PC-9 (cell line): ENCODE measurements around the gene CRTAC1. TPM values are rescaled to one million over a fixed set of nuclear protein-coding genes. Genes with fewer than 3 reads are reported as not detected.
A peak's percentile ranks its signal among the peaks of the same experiment; 100 is the strongest.

Source experiments
- BruUV-seq: library from RNA; stranded (reverse); fragments of 400-500 nt; replicated peaks from 2 replicates; lab custom pipeline; 2021; lab: Mats Ljungman, UMichigan
- CTCF ChIA-PET: fragments of 300-600 bp; sonication (Branson Sonifier 250); formaldehyde crosslinking; loops from one replicate; lab custom pipeline; 2022; ENCODE audit warnings: antibody characterized with exemption; lab: Charles Lee
- POLR2A ChIA-PET: fragments of 300-600 bp; sonication (Branson Sonifier 250); formaldehyde crosslinking; loops from one replicate; lab custom pipeline; 2022; ENCODE audit warnings: antibody characterized with exemption; ENCODE audit not compliant: unreplicated experiment; lab: Charles Lee
- DNase-seq, 2 experiments: peaks; one replicate each; pipeline versions ENCODE4 v3.0.0 to v3.0.0-alpha.2; 2015 to 2022; ENCODE audit warnings: mixed read lengths in 1 of 2
- H2AFZ ChIP-seq: fragments of 200-600 bp; sonication (generic); 2 replicates; pipeline ENCODE4 v1.8.1; 2017; ENCODE audit warnings: antibody characterized with exemption
- H3F3A ChIP-seq: fragments of 200-600 bp; sonication (generic); 2 replicates; pipeline ENCODE4 v1.8.1; 2017; ENCODE audit warnings: antibody characterized with exemption, mild to moderate bottlenecking, low read depth; ENCODE audit not compliant: insufficient read depth
- H3K27ac ChIP-seq: fragments of 200-600 bp; sonication (generic); 2 replicates; pipeline ENCODE4 v1.6.1; 2016; ENCODE audit warnings: mixed run types
- H3K27me3 ChIP-seq: fragments of 200-600 bp; sonication (generic); 2 replicates; pipeline ENCODE4 v1.6.1; 2016; ENCODE audit warnings: low read depth, mixed run types; ENCODE audit not compliant: insufficient read depth
- H3K36me3 ChIP-seq: fragments of 200-600 bp; sonication (generic); 2 replicates; pipeline ENCODE4 v1.6.1; 2016; ENCODE audit warnings: low read depth, mixed run types
- H3K4me1 ChIP-seq: fragments of 200-600 bp; sonication (generic); replicated peaks from 2 replicates; pipeline ENCODE4 v1.6.1; 2016; ENCODE audit warnings: mixed run types; ENCODE audit not compliant: insufficient read depth
- H3K4me2 ChIP-seq: fragments of 200-600 bp; sonication (generic); 2 replicates; pipeline ENCODE4 v1.6.1; 2017; ENCODE audit warnings: mixed run types
- H3K4me3 ChIP-seq: fragments of 200-600 bp; sonication (generic); 2 replicates; pipeline ENCODE4 v1.6.1; 2016; ENCODE audit warnings: mixed run types
- H3K79me2 ChIP-seq: fragments of 200-600 bp; sonication (generic); 2 replicates; pipeline ENCODE4 v1.6.1; 2017; ENCODE audit warnings: low read depth, mixed run types
- H3K9me2 ChIP-seq: fragments of 200-600 bp; sonication (generic); 2 replicates; pipeline ENCODE4 v1.8.1; 2017; ENCODE audit warnings: mild to moderate bottlenecking; ENCODE audit not compliant: insufficient read depth
- H3K9me3 ChIP-seq: fragments of 200-600 bp; sonication (generic); 2 replicates; pipeline ENCODE4 v1.8.1; 2016; ENCODE audit warnings: low read depth; ENCODE audit not compliant: insufficient read depth
- H4K20me1 ChIP-seq: fragments of 200-600 bp; sonication (generic); 2 replicates; pipeline ENCODE4 v1.8.1; 2017; ENCODE audit not compliant: insufficient read depth
- EZH2 ChIP-seq: fragments of 200-600 bp; sonication (generic); IDR thresholded peaks from 2 replicates; pipeline ENCODE4 v1.8.0; 2017; ENCODE audit warnings: antibody characterized with exemption, low read depth
- intact Hi-C: fragments of 100-400 bp; cut with micrococcal nuclease; formaldehyde crosslinking; loops from one replicate; pipeline ENCODE4 v1.10.0; 2022; ENCODE audit not compliant: unreplicated experiment
- total RNA-seq: library from RNA; stranded (reverse); gene quantifications from 2 replicates; pipeline ENCODE4 v1.2.3, GENCODE V29; 2021
- TF ChIP-seq, protein P1 (sequence below): fragments of 200-600 bp; sonication (generic); conservative IDR thresholded peaks from 2 replicates; pipeline ENCODE4 v1.6.1; 2017; ENCODE audit warnings: mixed run types, antibody characterized with exemption, mild to moderate bottlenecking, moderate library complexity

Gene CRTAC1
- total RNA-seq, 1 experiment from 2014 or later: not detected

- ChIA-PET CTCF (interaction anchor here (0.6 kb wide), 1 partner anchor 56 kb away, joined by 3 read pairs; no protein-coding TSS in a partner anchor), POLR2A (interaction anchor here (0.5 to 0.7 kb wide), 2 partner anchors 201 to 1843 kb away, joined by 4 read pairs; partner anchors contain the start of gene AVPI1)
- H3K27ac ChIP-seq: peak overlapping the region; percentile 98
- peak overlapping the region; percentile 87 for H3K4me2 ChIP-seq
- TF ChIP-seq, protein P1, sequence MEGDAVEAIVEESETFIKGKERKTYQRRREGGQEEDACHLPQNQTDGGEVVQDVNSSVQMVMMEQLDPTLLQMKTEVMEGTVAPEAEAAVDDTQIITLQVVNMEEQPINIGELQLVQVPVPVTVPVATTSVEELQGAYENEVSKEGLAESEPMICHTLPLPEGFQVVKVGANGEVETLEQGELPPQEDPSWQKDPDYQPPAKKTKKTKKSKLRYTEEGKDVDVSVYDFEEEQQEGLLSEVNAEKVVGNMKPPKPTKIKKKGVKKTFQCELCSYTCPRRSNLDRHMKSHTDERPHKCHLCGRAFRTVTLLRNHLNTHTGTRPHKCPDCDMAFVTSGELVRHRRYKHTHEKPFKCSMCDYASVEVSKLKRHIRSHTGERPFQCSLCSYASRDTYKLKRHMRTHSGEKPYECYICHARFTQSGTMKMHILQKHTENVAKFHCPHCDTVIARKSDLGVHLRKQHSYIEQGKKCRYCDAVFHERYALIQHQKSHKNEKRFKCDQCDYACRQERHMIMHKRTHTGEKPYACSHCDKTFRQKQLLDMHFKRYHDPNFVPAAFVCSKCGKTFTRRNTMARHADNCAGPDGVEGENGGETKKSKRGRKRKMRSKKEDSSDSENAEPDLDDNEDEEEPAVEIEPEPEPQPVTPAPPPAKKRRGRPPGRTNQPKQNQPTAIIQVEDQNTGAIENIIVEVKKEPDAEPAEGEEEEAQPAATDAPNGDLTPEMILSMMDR: no peak
- no peak for TF ChIP-seq EZH2
- peaks cover 18% of the 10 kb centered on the region; the same call in 1 of the 2 replicates for H3F3A ChIP-seq
- BruUV-seq: no TSS peak
- no peak overlapping the region for H3K4me3 ChIP-seq
- H3K9me3 ChIP-seq: no peaks in the 10 kb centered on the region
- H2AFZ ChIP-seq: no peak overlapping the region
- H3K79me2 ChIP-seq: no peaks in the 10 kb centered on the region
- H3K9me2 ChIP-seq: no peaks in the 10 kb centered on the region
- H3K4me1 ChIP-seq: peaks cover 46% of the 10 kb centered on the region
- no peak for DNase-seq
- no peaks in the 10 kb centered on the region for H3K36me3 ChIP-seq
- H3K27me3 ChIP-seq: no peaks in the 10 kb centered on the region
- intact Hi-C loops: loop anchor here (10.0 kb wide), 2 partner anchors 203 to 377 kb away; partner anchors contain the start of genes AVPI1 and LOXL4
- H4K20me1 ChIP-seq: no peaks in the 10 kb centered on the region
These were observed 142.3 kb downstream of the CRTAC1 start for GRCh38 chr10:97888134-97888533.

DNA sequence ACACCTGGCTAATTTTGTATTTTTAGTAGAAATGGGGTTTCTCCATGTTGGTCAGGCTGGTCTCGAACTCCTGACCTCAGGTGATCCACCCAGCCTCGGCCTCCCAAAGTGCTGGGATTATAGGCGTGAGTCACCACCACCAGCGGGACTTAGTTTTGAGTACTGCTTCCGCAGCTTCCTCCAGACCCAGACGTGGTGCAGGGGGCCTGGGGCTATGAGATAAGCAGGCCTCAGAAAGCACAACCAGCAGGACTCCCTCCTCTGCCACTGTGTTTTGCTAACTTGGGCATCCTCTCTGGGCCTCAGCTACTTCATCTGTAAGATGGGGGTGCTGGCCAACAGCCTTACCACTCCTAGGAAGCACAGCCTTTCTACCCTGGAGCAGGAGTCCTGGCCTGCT is 143.0 kb downstream of the CRTAC1 start:
- Histone ChIP-seq H3K36me3 (no peaks in the 10 kb centered on the region), H3K4me3 (no peak overlapping the region), H3K27ac (peak overlapping the region; percentile 98), H3K9me3 (no peaks in the 10 kb centered on the region), H3K4me2 (no peak overlapping the region), H3K79me2 (no peaks in the 10 kb centered on the region), H3K9me2 (no peaks in the 10 kb centered on the region), H4K20me1 (no peaks in the 10 kb centered on the region), H3F3A (peaks cover 22% of the 10 kb centered on the region; the same call in 1 of the 2 replicates), H3K4me1 (peaks cover 52% of the 10 kb centered on the region), H3K27me3 (no peaks in the 10 kb centered on the region), H2AFZ (no peak overlapping the region)
- TF ChIP-seq EZH2: no peak
- TF ChIP-seq, protein P1: no peak
- ChIA-PET POLR2A (interaction anchor here (0.6 to 0.7 kb wide), 2 partner anchors 39 to 200 kb away, joined by 4 to 6 read pairs; partner anchors contain the start of gene AVPI1), CTCF (no interaction called here)
- no TSS peak for BruUV-seq
- peak in 1 of 2 experiments; percentile 43 for DNase-seq
- intact Hi-C loops: loop anchor here (10.0 kb wide), 2 partner anchors 203 to 377 kb away; partner anchors contain the start of genes AVPI1 and LOXL4

DNA sequence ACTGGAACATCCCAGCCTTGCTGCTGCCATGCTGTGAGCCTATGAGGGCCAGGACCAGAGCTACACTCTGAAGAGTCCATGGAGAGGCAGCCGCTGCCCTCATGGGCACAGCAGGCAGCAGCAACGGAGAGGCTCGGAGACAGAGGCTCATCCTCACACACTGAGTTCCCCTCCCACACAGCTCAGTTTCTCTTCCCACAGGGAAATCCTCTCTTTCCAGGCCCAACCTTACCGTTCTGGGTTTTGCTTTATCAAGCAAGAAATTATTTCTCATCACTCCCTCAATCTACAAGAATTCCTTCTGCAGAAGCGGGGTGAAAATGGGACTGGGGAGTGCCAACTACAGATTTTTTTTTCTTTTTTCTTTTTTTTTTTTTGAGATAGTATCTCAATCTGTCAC is 144.1 kb downstream of the CRTAC1 start:
- H3K4me3 ChIP-seq: no peak overlapping the region
- no peak overlapping the region for H3K4me2 ChIP-seq
- H3K9me2 ChIP-seq: no peaks in the 10 kb centered on the region
- no peaks in the 10 kb centered on the region for H3K9me3 ChIP-seq
- ChIA-PET POLR2A (no interaction called here), CTCF (no interaction called here)
- H3K4me1 ChIP-seq: peaks cover 62% of the 10 kb centered on the region
- H3F3A ChIP-seq: peaks cover 29% of the 10 kb centered on the region; the same call in 1 of the 2 replicates
- no peaks in the 10 kb centered on the region for H3K79me2 ChIP-seq
- H3K36me3 ChIP-seq: no peaks in the 10 kb centered on the region
- H2AFZ ChIP-seq: no peak overlapping the region
- BruUV-seq: no TSS peak
- TF ChIP-seq, protein P1: no peak
- TF ChIP-seq EZH2: no peak
- DNase-seq: no peak
- H3K27me3 ChIP-seq: no peaks in the 10 kb centered on the region
- no peaks in the 10 kb centered on the region for H4K20me1 ChIP-seq
- no peak overlapping the region for H3K27ac ChIP-seq
- intact Hi-C loops: loop anchor here (10.0 kb wide), 2 partner anchors 201 to 379 kb away; partner anchors contain the start of genes AVPI1 and LOXL4
